Sigmoid colon (tissue), 4 donors: ENCODE data around the gene GEMIN5.

Source experiments
- CTCF ChIP-seq, 4 experiments: fragments of 450-650 bp in 3 of 4; fragments of 200-600 bp in 1 of 4; IDR thresholded peaks; one replicate each; pipeline ENCODE4 v1.5.1; 2016 to 2019; ENCODE audit warnings: antibody characterized with exemption in 4 of 4, mild to moderate bottlenecking in 3 of 4, moderate library complexity in 2 of 4
- POLR2A ChIP-seq, 2 donors: fragments of 450-650 bp; IDR thresholded peaks; one replicate each; pipeline ENCODE4 v1.6.1; 2016; ENCODE audit warnings: antibody characterized with exemption in 2 of 2, mild to moderate bottlenecking in 2 of 2, moderate library complexity in 2 of 2
- POLR2AphosphoS5 ChIP-seq, 4 donors: sonication (generic); formaldehyde crosslinking; IDR thresholded peaks; one replicate each; pipeline ENCODE4 v1.6.1; 2017; ENCODE audit warnings: antibody characterized with exemption in 4 of 4

- no peak for TF ChIP-seq POLR2A (IDR thresholded peaks at IDR 0.05)
- TF ChIP-seq POLR2AphosphoS5 (IDR thresholded peaks at IDR 0.05) = no peak
- TF ChIP-seq CTCF (IDR thresholded peaks at IDR 0.05) = no peak
These were observed 36.1 kb downstream of the GEMIN5 start for GRCh38 chr5:154901913-154902312.
